ENCODE data around the gene FAM193A. TPM values are rescaled to one million over a fixed set of nuclear protein-coding genes. Genes with fewer than 3 reads are reported as not detected.

The FAM193A gene
- total and polyA plus RNA-seq, 2 donors (not counting 1 experiment from before 2014, with no cell fraction given) = 16.0 to 62.7 TPM

GRCh38 chr4:2651998-2652397 is 115.6 kb downstream of the FAM193A start:
- H3K4me3 ChIP-seq (ENCODE audit: control extremely low read depth in 1 of 5, extremely low read depth in 1 of 5, insufficient read depth in 1 of 5, low read depth in 2 of 5, low read length in 4 of 5) = no peak overlapping the region
- no peaks in the 10 kb centered on the region for H3K9me3 ChIP-seq (ENCODE audit: control extremely low read depth in 1 of 3, control insufficient read depth in 2 of 3, insufficient read depth in 1 of 3, low read length in 2 of 3)
- Mint-ChIP-seq H3K9me3 (ENCODE audit: insufficient read depth) (no peaks in the 10 kb centered on the region), H3K4me1 (peaks cover 17% of the 10 kb centered on the region), H3K27ac (no peak overlapping the region), H3K27me3 (no peaks in the 10 kb centered on the region), H3K4me3 (no peak overlapping the region)
- H3K79me2 ChIP-seq (ENCODE audit: control insufficient read depth, insufficient read depth, low read length) = peaks cover 23% of the 10 kb centered on the region
- peaks cover 3 to 14% of the 10 kb centered on the region in 2 donors for H3K4me1 ChIP-seq (ENCODE audit: control insufficient read depth in 2 of 2, insufficient read depth in 2 of 2, low read length in 2 of 2)
- CTCF ChIA-PET = no interaction called here
- H4K20me1 ChIP-seq (ENCODE audit: control insufficient read depth, insufficient read depth, low read length, poor library complexity, severe bottlenecking) = no peaks in the 10 kb centered on the region
- H3K27me3 ChIP-seq (replicated peaks in 1 of 4; ENCODE audit: control extremely low read depth in 1 of 4, control insufficient read depth in 3 of 4, insufficient read depth in 4 of 4, low read length in 3 of 4) = no peaks in the 10 kb centered on the region
- TF ChIP-seq EZH2 (IDR thresholded peaks at IDR 0.05; ENCODE audit: borderline replicate concordance, insufficient read depth, low read depth, low read length, poor library complexity, severe bottlenecking) = no peak
- TF ChIP-seq, protein P1, sequence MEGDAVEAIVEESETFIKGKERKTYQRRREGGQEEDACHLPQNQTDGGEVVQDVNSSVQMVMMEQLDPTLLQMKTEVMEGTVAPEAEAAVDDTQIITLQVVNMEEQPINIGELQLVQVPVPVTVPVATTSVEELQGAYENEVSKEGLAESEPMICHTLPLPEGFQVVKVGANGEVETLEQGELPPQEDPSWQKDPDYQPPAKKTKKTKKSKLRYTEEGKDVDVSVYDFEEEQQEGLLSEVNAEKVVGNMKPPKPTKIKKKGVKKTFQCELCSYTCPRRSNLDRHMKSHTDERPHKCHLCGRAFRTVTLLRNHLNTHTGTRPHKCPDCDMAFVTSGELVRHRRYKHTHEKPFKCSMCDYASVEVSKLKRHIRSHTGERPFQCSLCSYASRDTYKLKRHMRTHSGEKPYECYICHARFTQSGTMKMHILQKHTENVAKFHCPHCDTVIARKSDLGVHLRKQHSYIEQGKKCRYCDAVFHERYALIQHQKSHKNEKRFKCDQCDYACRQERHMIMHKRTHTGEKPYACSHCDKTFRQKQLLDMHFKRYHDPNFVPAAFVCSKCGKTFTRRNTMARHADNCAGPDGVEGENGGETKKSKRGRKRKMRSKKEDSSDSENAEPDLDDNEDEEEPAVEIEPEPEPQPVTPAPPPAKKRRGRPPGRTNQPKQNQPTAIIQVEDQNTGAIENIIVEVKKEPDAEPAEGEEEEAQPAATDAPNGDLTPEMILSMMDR (IDR thresholded peaks at IDR 0.05) = no peak
- peak overlapping the region; percentile 1 for H3K4me2 ChIP-seq (replicated peaks; ENCODE audit: low read depth, low read length, poor library complexity, severe bottlenecking)
- intact Hi-C loops (cut with micrococcal nuclease) = no loop called here
- ATAC-seq (ENCODE audit: low read depth) = no peak
- no peak overlapping the region for H3K27ac ChIP-seq (ENCODE audit: low read length in 2 of 2)
- no peak overlapping the region for H2AFZ ChIP-seq (ENCODE audit: insufficient read depth, low read depth, low read length, poor library complexity, severe bottlenecking)
- no CpG with 5 or more reads among the region's 2 CpGs for WGBS (ENCODE audit: insufficient coverage)
- no peak for DNase-seq
- H3K9ac ChIP-seq (ENCODE audit: low read length) = no peak overlapping the region
- H3K36me3 ChIP-seq (replicated peaks in 1 of 2; ENCODE audit: control extremely low read depth in 1 of 2, control insufficient read depth in 1 of 2, extremely low read depth in 1 of 2, insufficient read depth in 2 of 2, low read length in 1 of 2) = peaks cover 3 to 57% of the 10 kb centered on the region in 2 experiments
- POLR2A ChIA-PET = no interaction called here

DNA sequence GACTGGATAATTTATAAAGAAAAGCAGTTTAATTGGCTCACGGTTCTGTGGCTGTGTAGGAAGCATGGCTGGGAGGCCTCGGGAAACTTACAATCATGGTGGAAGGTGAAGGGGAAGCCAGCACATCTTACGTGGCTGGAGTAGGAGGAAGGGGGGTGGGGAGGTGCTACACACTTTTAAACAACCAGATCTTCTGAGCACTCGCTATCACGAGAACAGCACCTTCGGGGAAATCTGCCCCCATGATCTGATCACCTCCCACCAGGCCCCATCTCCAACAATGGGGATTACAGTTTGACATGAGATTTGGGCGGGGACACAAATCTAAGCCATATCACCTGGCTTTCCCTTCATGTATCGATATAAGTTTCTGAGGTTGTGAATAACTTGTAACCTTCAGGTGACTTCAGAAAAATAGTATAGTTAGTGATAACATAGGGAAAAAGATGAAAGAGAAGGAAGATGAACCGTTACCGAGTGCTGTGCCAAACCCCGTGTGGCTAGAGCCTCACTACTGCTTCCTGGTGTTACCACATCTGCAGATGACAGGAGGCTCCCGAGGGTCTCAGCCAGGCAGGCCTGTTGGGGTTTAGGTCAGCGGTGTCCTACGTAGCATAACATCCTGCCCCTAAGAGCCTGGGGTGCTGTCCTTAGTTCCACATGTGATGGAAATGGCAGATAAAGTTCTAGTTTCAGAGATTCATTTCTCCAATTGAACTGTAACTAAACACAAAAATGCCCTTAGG is 116.1 kb downstream of the FAM193A start:
- no peak for ATAC-seq (ENCODE audit: low read depth)
- Histone ChIP-seq H3K36me3 (replicated peaks in 1 of 2; ENCODE audit: control extremely low read depth in 1 of 2, control insufficient read depth in 1 of 2, extremely low read depth in 1 of 2, insufficient read depth in 2 of 2, low read length in 1 of 2) (peaks cover 3 to 52% of the 10 kb centered on the region in 2 experiments), H3K4me2 (replicated peaks; ENCODE audit: low read depth, low read length, poor library complexity, severe bottlenecking) (peak overlapping the region; percentile 1), H3K27ac (ENCODE audit: low read length in 2 of 2) (peak overlapping the region in 1 of 2 donors; percentile 32), H3K4me1 (ENCODE audit: control insufficient read depth in 2 of 2, insufficient read depth in 2 of 2, low read length in 2 of 2) (peaks cover 3 to 14% of the 10 kb centered on the region in 2 donors), H3K4me3 (ENCODE audit: control extremely low read depth in 1 of 5, extremely low read depth in 1 of 5, insufficient read depth in 1 of 5, low read depth in 2 of 5, low read length in 4 of 5) (no peak overlapping the region), H3K79me2 (ENCODE audit: control insufficient read depth, insufficient read depth, low read length) (peaks cover 19% of the 10 kb centered on the region), H4K20me1 (ENCODE audit: control insufficient read depth, insufficient read depth, low read length, poor library complexity, severe bottlenecking) (no peaks in the 10 kb centered on the region), H2AFZ (ENCODE audit: insufficient read depth, low read depth, low read length, poor library complexity, severe bottlenecking) (no peak overlapping the region), H3K9ac (ENCODE audit: low read length) (no peak overlapping the region), H3K27me3 (replicated peaks in 1 of 4; ENCODE audit: control extremely low read depth in 1 of 4, control insufficient read depth in 3 of 4, insufficient read depth in 4 of 4, low read length in 3 of 4) (no peaks in the 10 kb centered on the region), H3K9me3 (ENCODE audit: control extremely low read depth in 1 of 3, control insufficient read depth in 2 of 3, insufficient read depth in 1 of 3, low read length in 2 of 3) (no peaks in the 10 kb centered on the region)
- Mint-ChIP-seq H3K4me1 (peaks cover 17% of the 10 kb centered on the region), H3K9me3 (ENCODE audit: insufficient read depth) (no peaks in the 10 kb centered on the region), H3K27ac (peak overlapping the region; percentile 24), H3K4me3 (no peak overlapping the region), H3K27me3 (no peaks in the 10 kb centered on the region)
- intact Hi-C loops (cut with micrococcal nuclease) = no loop called here
- no peak for TF ChIP-seq EZH2 (IDR thresholded peaks at IDR 0.05; ENCODE audit: borderline replicate concordance, insufficient read depth, low read depth, low read length, poor library complexity, severe bottlenecking)
- TF ChIP-seq, protein P1 (IDR thresholded peaks at IDR 0.05) = no peak
- 22% methylated on average over 3 of the region's 14 CpGs for WGBS (ENCODE audit: insufficient coverage)
- DNase-seq = no peak
- ChIA-PET POLR2A (no interaction called here), CTCF (no interaction called here)

Measured in B cell (primary cell).